ENCODE data around the gene PSRC1. TPM values are rescaled to one million over a fixed set of nuclear protein-coding genes. Genes with fewer than 3 reads are reported as not detected.

Gene PSRC1
- total RNA-seq, 2 donors from 2014 or later: 1.2 to 1.7 TPM

DNA sequence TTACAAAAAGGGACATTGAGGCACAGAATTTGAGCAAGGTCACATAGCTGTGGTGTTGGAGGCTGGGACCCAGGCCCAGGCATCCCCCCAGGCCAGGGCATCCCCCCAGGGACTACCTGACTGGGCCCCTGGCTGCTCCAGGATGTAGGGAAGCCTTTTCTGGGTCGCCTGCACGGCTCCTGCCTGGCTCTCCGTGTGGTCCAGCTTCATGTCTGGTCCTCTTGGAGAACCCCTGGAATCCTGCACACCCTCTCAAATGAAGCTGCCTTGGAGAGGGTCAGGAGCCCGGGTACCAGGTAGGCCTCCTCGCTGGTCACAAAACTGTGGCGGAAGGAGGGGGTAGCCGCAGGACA, 34.5 kb downstream of the PSRC1 start:
- Mint-ChIP-seq H3K4me1 (peaks cover 12% of the 10 kb centered on the region), H3K4me3 (no peak overlapping the region), H3K27ac (no peak overlapping the region), H3K36me3 (ENCODE audit: low read depth) (no peaks in the 10 kb centered on the region), H3K27me3 (peaks cover 21% of the 10 kb centered on the region)
- DNase-seq: no peak
- no peaks in the 10 kb centered on the region for H3K9me3 ChIP-seq (ENCODE audit: control insufficient read depth, low read length, poor library complexity, severe bottlenecking)
- ATAC-seq: no peak

- no peak overlapping the region for H3K4me3 Mint-ChIP-seq
- DNase-seq (no peak), ATAC-seq (no peak)
- peaks cover 12% of the 10 kb centered on the region for H3K4me1 Mint-ChIP-seq
- no peaks in the 10 kb centered on the region for H3K9me3 ChIP-seq (ENCODE audit: control insufficient read depth, low read length, poor library complexity, severe bottlenecking)
- peaks cover 25% of the 10 kb centered on the region for H3K27me3 Mint-ChIP-seq
- H3K27ac Mint-ChIP-seq: no peak overlapping the region
- no peaks in the 10 kb centered on the region for H3K36me3 Mint-ChIP-seq (ENCODE audit: low read depth)
Measured at GRCh38 chr1:109247401-109248365, 35.3 kb downstream of the PSRC1 start.

GRCh38 chr1:109246141-109246551, 36.8 kb downstream of the PSRC1 start:
- H3K27ac Mint-ChIP-seq: no peak overlapping the region
- H3K9me3 ChIP-seq (ENCODE audit: control insufficient read depth, low read length, poor library complexity, severe bottlenecking): no peaks in the 10 kb centered on the region
- peaks cover 23% of the 10 kb centered on the region for H3K4me1 Mint-ChIP-seq
- DNase-seq: no peak
- H3K27me3 Mint-ChIP-seq: peaks cover 34% of the 10 kb centered on the region
- ATAC-seq: no peak
- no peak overlapping the region for H3K4me3 Mint-ChIP-seq
- H3K36me3 Mint-ChIP-seq (ENCODE audit: low read depth): no peaks in the 10 kb centered on the region

DNA sequence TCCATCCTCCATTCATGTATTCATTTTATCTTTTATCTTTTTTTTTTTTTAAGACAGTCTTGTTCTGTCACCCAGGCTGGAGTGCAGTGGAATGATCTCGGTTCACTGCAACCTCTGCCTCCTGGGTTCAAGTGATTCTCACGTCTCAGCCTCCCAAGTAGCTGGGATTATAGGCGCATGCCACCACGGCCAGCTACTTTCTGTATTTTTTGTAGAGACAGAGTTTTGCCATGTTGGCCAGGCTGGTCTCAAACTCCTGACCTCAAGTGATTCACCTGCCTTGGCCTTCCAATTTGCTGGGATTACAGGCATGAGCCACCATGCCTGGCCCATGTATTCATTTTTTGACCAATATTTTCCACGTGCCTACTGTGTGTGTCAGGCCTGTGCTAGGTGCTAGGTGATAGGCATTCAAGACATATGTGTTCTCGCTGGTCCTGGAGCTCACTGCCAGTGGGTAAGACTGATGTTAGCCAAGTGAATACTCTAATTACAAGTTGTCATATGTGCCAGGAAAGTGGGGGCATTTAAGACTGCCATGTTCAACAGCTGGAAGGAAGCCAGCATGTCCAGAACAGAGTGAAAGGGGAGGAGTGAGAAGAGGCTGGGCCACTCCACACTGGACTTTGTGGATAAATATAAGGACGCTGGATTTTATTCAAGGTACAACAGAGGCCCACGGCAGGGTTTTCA, 38.9 kb downstream of the PSRC1 start:
- no peaks in the 10 kb centered on the region for H3K9me3 ChIP-seq (ENCODE audit: control insufficient read depth, low read length, poor library complexity, severe bottlenecking)
- Mint-ChIP-seq H3K27me3 (peaks cover 34% of the 10 kb centered on the region), H3K4me3 (no peak overlapping the region), H3K27ac (peak overlapping the region; percentile 47), H3K4me1 (peaks cover 22% of the 10 kb centered on the region), H3K36me3 (ENCODE audit: low read depth) (no peaks in the 10 kb centered on the region)
- DNase-seq (no peak), ATAC-seq (no peak)

GRCh38 chr1:109243221-109243620, 39.7 kb downstream of the PSRC1 start:
- Mint-ChIP-seq H3K4me1 (peaks cover 21% of the 10 kb centered on the region), H3K27me3 (peaks cover 34% of the 10 kb centered on the region), H3K27ac (peak overlapping the region; percentile 47), H3K36me3 (ENCODE audit: low read depth) (no peaks in the 10 kb centered on the region), H3K4me3 (no peak overlapping the region)
- H3K9me3 ChIP-seq (ENCODE audit: control insufficient read depth, low read length, poor library complexity, severe bottlenecking): no peaks in the 10 kb centered on the region
- DNase-seq (no peak), ATAC-seq (no peak)

- no peaks in the 10 kb centered on the region for H3K9me3 ChIP-seq (ENCODE audit: control insufficient read depth, low read length, poor library complexity, severe bottlenecking)
- ATAC-seq (no peak), DNase-seq (no peak)
- peak overlapping the region; percentile 43 for H3K27ac Mint-ChIP-seq
- H3K4me1 Mint-ChIP-seq: peaks cover 21% of the 10 kb centered on the region
- H3K36me3 Mint-ChIP-seq (ENCODE audit: low read depth): no peaks in the 10 kb centered on the region
- peaks cover 34% of the 10 kb centered on the region for H3K27me3 Mint-ChIP-seq
- H3K4me3 Mint-ChIP-seq: no peak overlapping the region
Measured at GRCh38 chr1:109242387-109242786, 40.6 kb downstream of the PSRC1 start.

DNA sequence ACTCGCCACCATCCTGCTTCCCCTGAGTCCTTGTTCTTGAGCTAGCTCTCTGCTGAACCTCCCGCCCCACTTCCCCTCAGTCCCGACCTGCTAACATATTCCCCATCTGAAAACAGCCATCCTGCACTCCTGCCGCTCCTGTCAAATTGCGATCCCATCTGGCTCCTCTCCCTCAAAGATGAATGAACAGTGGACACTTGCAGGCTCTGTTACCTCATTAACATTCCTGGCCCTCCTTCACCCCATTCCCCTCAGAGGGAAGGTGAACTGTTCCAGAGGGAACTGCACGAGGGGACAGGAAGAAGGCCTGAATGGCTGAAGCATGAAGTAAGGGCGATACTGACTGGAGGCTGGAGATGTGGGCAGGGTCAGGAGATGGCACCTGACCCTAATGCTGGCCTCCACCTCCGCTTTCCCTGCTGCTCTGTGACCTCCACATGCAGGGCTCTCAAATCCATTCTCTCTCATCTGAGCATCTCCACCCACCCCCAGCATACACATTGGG, 41.1 kb downstream of the PSRC1 start:
- no peak for ATAC-seq
- H3K27ac Mint-ChIP-seq: peak overlapping the region; percentile 53

GRCh38 chr1:109241344-109241743, 41.6 kb downstream of the PSRC1 start:
- Mint-ChIP-seq H3K27me3 (peaks cover 28% of the 10 kb centered on the region), H3K4me3 (peak overlapping the region; percentile 41), H3K27ac (peak overlapping the region; percentile 53), H3K4me1 (peaks cover 19% of the 10 kb centered on the region), H3K36me3 (ENCODE audit: low read depth) (no peaks in the 10 kb centered on the region)
- no peak for DNase-seq
- no peak for ATAC-seq
- no peaks in the 10 kb centered on the region for H3K9me3 ChIP-seq (ENCODE audit: control insufficient read depth, low read length, poor library complexity, severe bottlenecking)

More for the DNA sequence above, 41.1 kb downstream of the PSRC1 start:
- H3K36me3 Mint-ChIP-seq (ENCODE audit: low read depth): no peaks in the 10 kb centered on the region
- H3K9me3 ChIP-seq (ENCODE audit: control insufficient read depth, low read length, poor library complexity, severe bottlenecking): no peaks in the 10 kb centered on the region
- DNase-seq: no peak
- peaks cover 21% of the 10 kb centered on the region for H3K4me1 Mint-ChIP-seq
- H3K27me3 Mint-ChIP-seq: peaks cover 33% of the 10 kb centered on the region
- no peak overlapping the region for H3K4me3 Mint-ChIP-seq

DNA sequence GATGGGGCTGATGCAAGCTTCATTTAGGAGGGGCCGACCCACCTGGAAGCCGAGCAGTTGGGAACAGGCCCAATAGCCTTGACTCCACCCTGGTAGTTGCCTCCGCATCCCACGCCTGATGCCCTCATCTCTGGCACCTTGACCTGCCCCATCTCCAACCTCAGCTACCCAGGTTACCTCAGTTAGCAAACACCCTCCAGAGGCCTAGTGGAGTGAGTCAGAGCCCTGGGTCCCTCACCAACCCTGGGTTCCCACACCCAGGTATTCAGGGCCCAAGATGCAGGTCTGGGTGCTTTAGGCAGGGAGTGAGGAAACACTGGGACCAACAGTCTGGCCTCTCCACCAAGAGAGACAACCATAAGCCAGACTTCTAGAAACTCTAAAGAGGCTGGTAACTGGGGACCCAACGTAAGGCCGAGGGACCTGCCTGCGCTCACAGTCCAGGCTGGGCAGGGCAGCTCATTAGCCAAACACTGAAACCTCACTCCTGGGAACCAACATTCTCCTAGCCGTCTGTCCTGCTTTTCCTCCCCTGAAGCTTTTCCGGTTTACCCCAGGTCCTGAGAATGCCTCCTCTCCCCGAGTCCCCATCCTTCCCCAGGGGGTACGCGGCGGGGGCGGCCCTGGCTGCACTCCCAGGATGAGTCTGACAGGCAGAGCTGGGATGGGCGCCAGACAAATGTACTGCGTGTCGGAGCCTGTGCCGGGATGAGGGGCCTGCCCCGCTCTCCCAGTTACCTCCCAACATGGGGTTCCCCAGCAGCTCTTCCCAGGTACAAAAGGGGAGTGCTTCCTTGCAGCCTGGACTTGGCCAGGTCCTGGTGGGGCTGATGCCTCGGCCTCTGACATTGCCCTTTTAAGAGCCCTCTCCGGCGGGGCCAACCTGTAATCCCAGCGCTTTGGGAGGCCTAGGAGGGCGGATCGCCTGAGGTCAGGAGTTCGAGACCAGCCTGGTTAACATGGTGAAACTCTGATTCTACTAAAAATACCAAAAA, 42.5 kb downstream of the PSRC1 start:
- H3K27me3 Mint-ChIP-seq: peaks cover 28% of the 10 kb centered on the region

DNA sequence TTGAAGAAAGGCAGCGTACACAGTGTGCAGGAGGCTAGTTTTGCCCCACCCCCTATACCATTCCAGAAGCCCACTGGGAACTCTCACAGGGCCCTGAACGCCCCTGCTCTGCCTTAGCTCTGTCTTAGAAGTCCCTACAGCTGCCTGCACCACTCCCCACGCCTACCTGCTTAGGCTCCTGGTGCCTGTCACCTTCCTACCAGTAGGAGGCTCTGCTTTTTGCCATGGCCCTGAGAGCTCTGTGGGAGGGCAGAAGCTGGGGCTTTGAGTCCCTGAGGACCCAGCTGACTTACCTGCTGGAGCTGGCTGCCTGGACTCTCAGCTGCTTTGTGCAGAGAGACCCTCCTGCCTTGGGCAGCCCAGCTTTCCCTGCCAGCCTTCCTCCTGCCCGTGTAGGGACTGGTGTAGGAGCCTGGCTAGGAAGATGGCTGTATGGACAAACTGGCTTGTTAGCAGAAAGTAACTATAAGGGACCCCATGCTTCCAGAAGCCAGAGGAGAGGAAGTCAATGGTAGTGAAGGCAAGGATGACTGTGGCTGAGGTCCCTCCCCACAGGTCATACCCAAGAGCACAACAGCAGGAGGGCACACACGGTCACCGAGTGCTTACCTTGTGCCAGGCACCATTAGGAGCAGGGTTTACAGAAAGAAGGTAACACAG, 43.4 kb downstream of the PSRC1 start:
- Mint-ChIP-seq H3K4me3 (no peak overlapping the region), H3K27ac (peak overlapping the region; percentile 53)
- no peak for DNase-seq

More for the DNA sequence above, 42.5 kb downstream of the PSRC1 start:
- no peaks in the 10 kb centered on the region for H3K36me3 Mint-ChIP-seq (ENCODE audit: low read depth)
- H3K9me3 ChIP-seq (ENCODE audit: control insufficient read depth, low read length, poor library complexity, severe bottlenecking): no peaks in the 10 kb centered on the region
- ATAC-seq (peak; percentile 38), DNase-seq (no peak)
- H3K4me3 Mint-ChIP-seq: peak overlapping the region; percentile 55
- H3K4me1 Mint-ChIP-seq: peaks cover 19% of the 10 kb centered on the region
- H3K27ac Mint-ChIP-seq: peak overlapping the region; percentile 53

DNA sequence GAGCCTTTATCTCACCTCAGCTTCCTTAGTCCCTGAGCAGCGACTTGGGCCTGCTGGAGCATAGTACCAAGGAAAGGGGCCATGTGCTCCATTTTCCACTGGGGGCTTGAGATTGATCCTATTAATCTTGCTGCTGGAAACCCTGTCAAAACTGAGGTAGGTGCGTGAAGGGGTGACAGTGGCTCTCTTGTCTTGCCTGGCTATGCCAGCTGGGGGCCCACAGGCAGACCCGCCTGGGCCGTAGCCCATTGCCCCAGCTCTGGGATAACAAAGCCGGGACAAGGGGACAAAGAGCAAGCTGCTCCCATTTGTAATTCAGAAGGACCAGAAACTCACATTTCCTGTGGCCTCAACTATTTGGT, 43.9 kb downstream of the PSRC1 start:
- no peak for DNase-seq
- Mint-ChIP-seq H3K27ac (peak overlapping the region; percentile 34), H3K36me3 (ENCODE audit: low read depth) (peaks cover 4% of the 10 kb centered on the region), H3K27me3 (peaks cover 20% of the 10 kb centered on the region), H3K4me1 (peaks cover 23% of the 10 kb centered on the region), H3K4me3 (no peak overlapping the region)
- no peak for ATAC-seq
- H3K9me3 ChIP-seq (ENCODE audit: control insufficient read depth, low read length, poor library complexity, severe bottlenecking): no peaks in the 10 kb centered on the region

More for the DNA sequence above, 43.4 kb downstream of the PSRC1 start:
- peak; percentile 77 for ATAC-seq
- H3K4me1 Mint-ChIP-seq: peaks cover 23% of the 10 kb centered on the region
- H3K27me3 Mint-ChIP-seq: peaks cover 25% of the 10 kb centered on the region
- no peaks in the 10 kb centered on the region for H3K9me3 ChIP-seq (ENCODE audit: control insufficient read depth, low read length, poor library complexity, severe bottlenecking)
- H3K36me3 Mint-ChIP-seq (ENCODE audit: low read depth): peaks cover 4% of the 10 kb centered on the region

- H3K36me3 Mint-ChIP-seq (ENCODE audit: low read depth): peaks cover 4% of the 10 kb centered on the region
Measured at GRCh38 chr1:109238382-109238781, 44.6 kb downstream of the PSRC1 start.

More at GRCh38 chr1:109238382-109238781, 44.6 kb downstream of the PSRC1 start:
- Mint-ChIP-seq H3K27me3 (peaks cover 13% of the 10 kb centered on the region), H3K4me1 (peaks cover 23% of the 10 kb centered on the region), H3K4me3 (no peak overlapping the region), H3K27ac (peak overlapping the region; percentile 34)
- H3K9me3 ChIP-seq (ENCODE audit: control insufficient read depth, low read length, poor library complexity, severe bottlenecking): no peaks in the 10 kb centered on the region
- ATAC-seq (no peak), DNase-seq (no peak)

Data from T-helper 17 cell (primary cell).